PFSK-1 (cell line): ENCODE measurements around the gene CCDC138.

ENCODE experiments used
- FOXP2 ChIP-seq: optimal IDR thresholded peaks from 2 replicates; pipeline ENCODE3; 2011; ENCODE audit warnings: borderline replicate concordance, control low read depth, inconsistent platforms; ENCODE audit not compliant: insufficient read depth; ENCODE audit errors: extremely low read length, extremely low read depth
- POLR2AphosphoS5 ChIP-seq: IDR thresholded peaks from 2 replicates; pipeline ENCODE4 v1.6.1; 2012; ENCODE audit warnings: low read depth, mild to moderate bottlenecking, control low read depth, low read length, moderate library complexity
- SIN3A ChIP-seq: IDR thresholded peaks from 2 replicates; pipeline ENCODE4 v1.6.1; 2012; ENCODE audit warnings: mild to moderate bottlenecking, low read length, moderate library complexity, borderline replicate concordance; ENCODE audit not compliant: insufficient read depth
- TAF1 ChIP-seq: IDR thresholded peaks from 2 replicates; pipeline ENCODE4 v1.6.1; 2012; ENCODE audit warnings: low read length, control low read depth, borderline replicate concordance; ENCODE audit not compliant: insufficient read depth
- TF ChIP-seq, protein P1 (sequence below), 2 experiments: IDR thresholded peaks; 2 replicates each; pipeline versions ENCODE4 v1.6.1 to v1.8.0; 2011 to 2012; ENCODE audit warnings: low read depth in 2 of 2, low read length in 2 of 2, control low read depth in 1 of 2, inconsistent platforms in 1 of 2, mild to moderate bottlenecking in 1 of 2, moderate library complexity in 1 of 2; ENCODE audit not compliant: insufficient read depth in 1 of 2

DNA sequence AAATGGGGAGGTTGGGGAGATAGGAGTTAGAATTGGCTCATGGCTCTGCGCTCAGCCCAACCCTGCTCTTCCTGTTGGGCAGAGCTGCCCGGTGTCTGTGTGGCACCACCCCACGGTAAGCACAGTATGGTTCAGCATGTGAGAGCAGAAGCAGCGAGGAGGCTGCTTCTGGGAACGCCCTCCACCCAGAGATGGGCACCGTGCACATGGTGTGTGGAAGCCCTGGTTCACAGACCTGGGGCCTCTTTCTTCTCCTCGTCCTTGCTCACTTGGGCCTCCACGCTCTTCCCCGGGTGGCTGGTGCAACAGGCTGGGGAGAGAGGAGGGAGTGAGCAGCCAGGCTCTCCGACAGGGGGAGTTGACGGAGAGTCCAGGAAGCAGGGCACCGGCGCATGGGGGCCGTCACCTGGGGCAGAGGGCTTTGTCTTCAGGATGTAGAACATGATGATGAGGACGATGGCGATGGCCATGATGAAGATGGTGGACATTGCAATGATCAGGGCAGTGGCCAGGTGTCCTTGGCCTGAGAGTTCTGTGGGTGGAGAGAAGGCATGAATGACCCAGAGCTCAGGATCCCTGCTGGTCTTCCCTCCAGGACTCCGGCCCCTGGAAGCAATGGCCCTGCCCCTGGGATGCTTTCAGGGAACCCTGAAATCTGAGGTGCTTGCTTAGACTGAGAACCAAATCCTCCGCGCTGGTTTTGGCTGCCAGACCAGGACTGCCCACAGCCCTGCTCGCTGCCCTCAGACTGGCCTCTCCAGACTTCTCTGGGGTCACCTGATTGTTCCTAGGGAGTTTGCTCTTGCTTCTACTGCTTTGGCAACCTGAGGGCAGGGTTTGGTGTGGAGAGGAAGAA is 124.2 kb downstream of the CCDC138 start:
- no peak for TF ChIP-seq POLR2AphosphoS5
- no peak for TF ChIP-seq SIN3A
- TF ChIP-seq, protein P1, sequence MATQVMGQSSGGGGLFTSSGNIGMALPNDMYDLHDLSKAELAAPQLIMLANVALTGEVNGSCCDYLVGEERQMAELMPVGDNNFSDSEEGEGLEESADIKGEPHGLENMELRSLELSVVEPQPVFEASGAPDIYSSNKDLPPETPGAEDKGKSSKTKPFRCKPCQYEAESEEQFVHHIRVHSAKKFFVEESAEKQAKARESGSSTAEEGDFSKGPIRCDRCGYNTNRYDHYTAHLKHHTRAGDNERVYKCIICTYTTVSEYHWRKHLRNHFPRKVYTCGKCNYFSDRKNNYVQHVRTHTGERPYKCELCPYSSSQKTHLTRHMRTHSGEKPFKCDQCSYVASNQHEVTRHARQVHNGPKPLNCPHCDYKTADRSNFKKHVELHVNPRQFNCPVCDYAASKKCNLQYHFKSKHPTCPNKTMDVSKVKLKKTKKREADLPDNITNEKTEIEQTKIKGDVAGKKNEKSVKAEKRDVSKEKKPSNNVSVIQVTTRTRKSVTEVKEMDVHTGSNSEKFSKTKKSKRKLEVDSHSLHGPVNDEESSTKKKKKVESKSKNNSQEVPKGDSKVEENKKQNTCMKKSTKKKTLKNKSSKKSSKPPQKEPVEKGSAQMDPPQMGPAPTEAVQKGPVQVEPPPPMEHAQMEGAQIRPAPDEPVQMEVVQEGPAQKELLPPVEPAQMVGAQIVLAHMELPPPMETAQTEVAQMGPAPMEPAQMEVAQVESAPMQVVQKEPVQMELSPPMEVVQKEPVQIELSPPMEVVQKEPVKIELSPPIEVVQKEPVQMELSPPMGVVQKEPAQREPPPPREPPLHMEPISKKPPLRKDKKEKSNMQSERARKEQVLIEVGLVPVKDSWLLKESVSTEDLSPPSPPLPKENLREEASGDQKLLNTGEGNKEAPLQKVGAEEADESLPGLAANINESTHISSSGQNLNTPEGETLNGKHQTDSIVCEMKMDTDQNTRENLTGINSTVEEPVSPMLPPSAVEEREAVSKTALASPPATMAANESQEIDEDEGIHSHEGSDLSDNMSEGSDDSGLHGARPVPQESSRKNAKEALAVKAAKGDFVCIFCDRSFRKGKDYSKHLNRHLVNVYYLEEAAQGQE (IDR thresholded peaks at IDR 0.05; ENCODE audit: insufficient read depth in 1 of 2, low read depth in 2 of 2, low read length in 2 of 2), result no peak
- TF ChIP-seq TAF1, result no peak
- no peak for TF ChIP-seq FOXP2
